ENCODE results near the gene MBD5.

The MBD5 gene

DNA sequence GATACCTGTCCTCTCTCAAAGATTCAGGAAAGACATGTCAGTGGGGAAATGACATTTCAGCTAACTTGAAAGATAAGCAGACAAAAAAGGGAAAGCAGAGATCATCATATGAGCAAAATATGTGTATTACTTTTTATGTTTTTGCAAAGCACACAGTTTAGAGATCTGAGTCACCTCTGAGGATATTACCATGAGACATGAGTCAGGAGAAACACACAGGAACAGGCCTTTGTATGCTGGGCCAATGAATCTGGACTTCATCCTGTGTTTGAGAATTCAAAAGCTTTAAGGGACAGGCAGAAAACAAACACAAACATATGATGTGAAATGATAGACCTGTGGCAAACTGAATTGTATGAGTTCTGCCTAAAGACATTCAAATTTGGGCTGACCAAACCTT, 317.6 kb downstream of the MBD5 start:
- no peak overlapping the region for H3K4me3 ChIP-seq (replicated peaks; ENCODE audit: low read depth, low read length)
- TF ChIP-seq, protein P1, sequence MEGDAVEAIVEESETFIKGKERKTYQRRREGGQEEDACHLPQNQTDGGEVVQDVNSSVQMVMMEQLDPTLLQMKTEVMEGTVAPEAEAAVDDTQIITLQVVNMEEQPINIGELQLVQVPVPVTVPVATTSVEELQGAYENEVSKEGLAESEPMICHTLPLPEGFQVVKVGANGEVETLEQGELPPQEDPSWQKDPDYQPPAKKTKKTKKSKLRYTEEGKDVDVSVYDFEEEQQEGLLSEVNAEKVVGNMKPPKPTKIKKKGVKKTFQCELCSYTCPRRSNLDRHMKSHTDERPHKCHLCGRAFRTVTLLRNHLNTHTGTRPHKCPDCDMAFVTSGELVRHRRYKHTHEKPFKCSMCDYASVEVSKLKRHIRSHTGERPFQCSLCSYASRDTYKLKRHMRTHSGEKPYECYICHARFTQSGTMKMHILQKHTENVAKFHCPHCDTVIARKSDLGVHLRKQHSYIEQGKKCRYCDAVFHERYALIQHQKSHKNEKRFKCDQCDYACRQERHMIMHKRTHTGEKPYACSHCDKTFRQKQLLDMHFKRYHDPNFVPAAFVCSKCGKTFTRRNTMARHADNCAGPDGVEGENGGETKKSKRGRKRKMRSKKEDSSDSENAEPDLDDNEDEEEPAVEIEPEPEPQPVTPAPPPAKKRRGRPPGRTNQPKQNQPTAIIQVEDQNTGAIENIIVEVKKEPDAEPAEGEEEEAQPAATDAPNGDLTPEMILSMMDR (IDR thresholded peaks at IDR 0.05; ENCODE audit: low read length, missing control alignments): no peak
- DNase-seq (ENCODE audit: low read depth): peak; percentile 72

- no peak overlapping the region for H3K4me3 ChIP-seq (replicated peaks; ENCODE audit: low read depth, low read length)
- TF ChIP-seq, protein P1 (IDR thresholded peaks at IDR 0.05; ENCODE audit: low read length, missing control alignments): no peak
- peak; percentile 24 for DNase-seq (ENCODE audit: low read depth)
Observed at GRCh38 chr2:148342086-148342485, 321.2 kb downstream of the MBD5 start.

- TF ChIP-seq, protein P1 (IDR thresholded peaks at IDR 0.05; ENCODE audit: low read length, missing control alignments): no peak
Observed at GRCh38 chr2:148350199-148350598, 329.3 kb downstream of the MBD5 start.

GRCh38 chr2:148351437-148352143, 330.7 kb downstream of the MBD5 start:
- TF ChIP-seq, protein P1 (IDR thresholded peaks at IDR 0.05; ENCODE audit: low read length, missing control alignments): no peak
- no peak overlapping the region for H3K4me3 ChIP-seq (replicated peaks; ENCODE audit: low read depth, low read length)
- no peak for DNase-seq (ENCODE audit: low read depth)

More at GRCh38 chr2:148350199-148350598, 329.3 kb downstream of the MBD5 start:
- no peak overlapping the region for H3K4me3 ChIP-seq (replicated peaks; ENCODE audit: low read depth, low read length)
- peak; percentile 3 for DNase-seq (ENCODE audit: low read depth)

GRCh38 chr2:148358375-148358774, 337.5 kb downstream of the MBD5 start:
- TF ChIP-seq, protein P1 (IDR thresholded peaks at IDR 0.05; ENCODE audit: low read length, missing control alignments): no peak

DNA sequence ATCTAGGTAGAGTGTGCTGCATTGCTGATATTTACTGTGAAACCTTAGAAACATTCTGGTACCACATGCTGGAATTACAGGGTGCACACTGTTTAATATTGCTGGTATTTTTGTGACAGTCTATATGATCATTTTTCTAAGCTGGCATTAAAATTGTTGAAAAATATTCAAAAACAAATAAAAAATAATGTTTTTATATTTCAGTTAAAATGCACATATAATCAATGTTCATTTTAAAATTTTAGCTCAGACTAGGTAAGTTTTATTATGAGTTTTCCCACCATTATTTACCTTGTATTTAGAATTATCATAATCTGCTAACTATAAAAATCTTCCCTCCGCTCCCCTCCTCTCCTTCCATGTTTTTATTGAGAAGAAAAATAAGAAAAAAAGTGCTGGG, 339.8 kb downstream of the MBD5 start:
- DNase-seq (ENCODE audit: low read depth): no peak
- TF ChIP-seq, protein P1 (IDR thresholded peaks at IDR 0.05; ENCODE audit: low read length, missing control alignments): no peak
- no peak overlapping the region for H3K4me3 ChIP-seq (replicated peaks; ENCODE audit: low read depth, low read length)

More at GRCh38 chr2:148358375-148358774, 337.5 kb downstream of the MBD5 start:
- H3K4me3 ChIP-seq (replicated peaks; ENCODE audit: low read depth, low read length): no peak overlapping the region
- no peak for DNase-seq (ENCODE audit: low read depth)
